HepG2 (cell line): Measurements from ENCODE around the gene VPS13D. TPM values are rescaled to one million over a fixed set of nuclear protein-coding genes. Genes with fewer than 3 reads are reported as not detected.

Experiments
- ZFAT ChIP-seq: sonication (generic); formaldehyde crosslinking; conservative IDR thresholded peaks from 2 replicates; pipeline ENCODE4 v1.8.1; 2023; ENCODE audit warnings: missing genetic modification reagents, inconsistent platforms
- ZNF251 ChIP-seq: sonication (generic); formaldehyde crosslinking; IDR thresholded peaks from 2 replicates; pipeline ENCODE4 v1.9.0; 2021; ENCODE audit warnings: mild to moderate bottlenecking, missing genetic modification reagents
- ZNF431 ChIP-seq: sonication (generic); formaldehyde crosslinking; IDR thresholded peaks from 2 replicates; pipeline ENCODE4 v1.9.0; 2022; ENCODE audit warnings: missing genetic modification reagents, low read depth, mild to moderate bottlenecking, borderline replicate concordance
- ZNF777 ChIP-seq: sonication (generic); formaldehyde crosslinking; IDR thresholded peaks from 2 replicates; pipeline ENCODE4 v1.4.0; 2020; ENCODE audit warnings: missing genetic modification reagents
- polyA plus RNA-seq, 8 experiments: library from polyadenylated mRNA; depleted of rRNA in 3 of 8; stranded (reverse) in 7 of 8; unstranded in 1 of 8; fragments of >200 nt; fragmentation: Illumina TruSeq in 4 of 8; extraction: Trizol in 4 of 8; gene quantifications; 2 replicates each; pipeline versions ENCODE4 v1.2.1 to v1.2.3, GENCODE V29; 2011 to 2016; ENCODE audit warnings: low read depth in 4 of 8, missing spikeins in 1 of 8, mixed read lengths in 1 of 8; ENCODE audit not compliant: insufficient read depth in 1 of 8
- total RNA-seq, 5 experiments: library from RNA; depleted of rRNA; stranded (reverse); fragments of >200 nt; fragmentation: Illumina TruSeq; extraction: Trizol; gene quantifications; 2 replicates each; pipeline ENCODE4 v1.2.3, GENCODE V29; 2016; ENCODE audit warnings: low read depth in 1 of 5
- TF ChIP-seq, protein P1 (sequence below): IDR thresholded peaks from 2 replicates; pipeline ENCODE4 v1.6.1; 2016; ENCODE audit warnings: missing biosample characterization, missing genetic modification reagents, low read depth
- TF ChIP-seq, protein P2 (sequence below): sonication (generic); formaldehyde crosslinking; IDR thresholded peaks from 2 replicates; pipeline ENCODE4 v1.8.1; 2022; ENCODE audit warnings: mild to moderate bottlenecking, missing genetic modification reagents
- TF ChIP-seq, protein P3 (sequence below): sonication (generic); formaldehyde crosslinking; IDR thresholded peaks from 2 replicates; pipeline ENCODE4 v1.4.0; 2020; ENCODE audit warnings: mild to moderate bottlenecking, missing genetic modification reagents, borderline replicate concordance
- TF ChIP-seq, protein P4 (sequence below): sonication (generic); formaldehyde crosslinking; IDR thresholded peaks from 2 replicates; pipeline ENCODE4 v1.9.0; 2021; ENCODE audit warnings: missing genetic modification reagents, borderline replicate concordance

Gene VPS13D
- total and polyA plus RNA-seq, 2 of the 13 experiments (the other 11 are each of a cell fraction or from before 2014, with no cell fraction given): 8.6 to 13.9 TPM

DNA sequence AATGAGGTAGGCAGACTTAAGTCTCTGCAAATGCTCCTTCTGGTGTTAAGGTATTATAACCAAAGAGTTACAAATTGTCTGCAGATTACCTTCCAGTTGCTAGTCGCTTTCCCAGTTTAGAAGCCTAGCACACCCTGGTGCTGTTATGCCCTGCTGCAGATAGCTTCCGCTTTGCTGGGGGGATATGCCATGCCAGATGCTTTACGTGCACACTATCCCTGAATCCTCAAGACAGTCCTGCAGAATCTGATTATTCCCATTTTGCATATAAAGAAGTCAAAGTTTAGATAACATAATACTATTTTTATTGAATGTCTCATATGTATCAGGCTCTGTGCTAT is 221.7 kb downstream of the VPS13D start (continued):
- TF ChIP-seq, protein P1, sequence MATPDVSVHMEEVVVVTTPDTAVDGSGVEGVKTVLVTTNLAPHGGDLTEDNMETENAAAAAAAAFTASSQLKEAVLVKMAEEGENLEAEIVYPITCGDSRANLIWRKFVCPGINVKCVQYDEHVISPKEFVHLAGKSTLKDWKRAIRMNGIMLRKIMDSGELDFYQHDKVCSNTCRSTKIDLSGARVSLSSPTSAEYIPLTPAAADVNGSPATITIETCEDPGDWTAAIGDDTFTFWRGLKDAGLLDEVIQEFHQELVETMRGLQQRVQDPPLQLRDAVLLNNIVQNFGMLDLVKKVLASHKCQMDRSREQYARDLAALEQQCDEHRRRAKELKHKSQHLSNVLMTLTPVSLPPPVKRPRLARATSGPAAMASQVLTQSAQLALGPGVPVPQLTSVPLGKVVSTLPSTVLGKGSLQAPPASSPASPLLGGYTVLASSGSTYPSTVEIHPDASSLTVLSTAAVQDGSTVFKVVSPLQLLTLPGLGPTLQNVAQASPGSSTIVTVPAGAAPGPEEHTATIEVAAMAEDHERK: no peak
- TF ChIP-seq, protein P2, sequence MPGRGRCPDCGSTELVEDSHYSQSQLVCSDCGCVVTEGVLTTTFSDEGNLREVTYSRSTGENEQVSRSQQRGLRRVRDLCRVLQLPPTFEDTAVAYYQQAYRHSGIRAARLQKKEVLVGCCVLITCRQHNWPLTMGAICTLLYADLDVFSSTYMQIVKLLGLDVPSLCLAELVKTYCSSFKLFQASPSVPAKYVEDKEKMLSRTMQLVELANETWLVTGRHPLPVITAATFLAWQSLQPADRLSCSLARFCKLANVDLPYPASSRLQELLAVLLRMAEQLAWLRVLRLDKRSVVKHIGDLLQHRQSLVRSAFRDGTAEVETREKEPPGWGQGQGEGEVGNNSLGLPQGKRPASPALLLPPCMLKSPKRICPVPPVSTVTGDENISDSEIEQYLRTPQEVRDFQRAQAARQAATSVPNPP (CRISPR knock-in tag): no peak
- TF ChIP-seq ZNF251 (CRISPR knock-in tag): no peak
- no peak for TF ChIP-seq ZNF431 (CRISPR knock-in tag)
- TF ChIP-seq, protein P3, sequence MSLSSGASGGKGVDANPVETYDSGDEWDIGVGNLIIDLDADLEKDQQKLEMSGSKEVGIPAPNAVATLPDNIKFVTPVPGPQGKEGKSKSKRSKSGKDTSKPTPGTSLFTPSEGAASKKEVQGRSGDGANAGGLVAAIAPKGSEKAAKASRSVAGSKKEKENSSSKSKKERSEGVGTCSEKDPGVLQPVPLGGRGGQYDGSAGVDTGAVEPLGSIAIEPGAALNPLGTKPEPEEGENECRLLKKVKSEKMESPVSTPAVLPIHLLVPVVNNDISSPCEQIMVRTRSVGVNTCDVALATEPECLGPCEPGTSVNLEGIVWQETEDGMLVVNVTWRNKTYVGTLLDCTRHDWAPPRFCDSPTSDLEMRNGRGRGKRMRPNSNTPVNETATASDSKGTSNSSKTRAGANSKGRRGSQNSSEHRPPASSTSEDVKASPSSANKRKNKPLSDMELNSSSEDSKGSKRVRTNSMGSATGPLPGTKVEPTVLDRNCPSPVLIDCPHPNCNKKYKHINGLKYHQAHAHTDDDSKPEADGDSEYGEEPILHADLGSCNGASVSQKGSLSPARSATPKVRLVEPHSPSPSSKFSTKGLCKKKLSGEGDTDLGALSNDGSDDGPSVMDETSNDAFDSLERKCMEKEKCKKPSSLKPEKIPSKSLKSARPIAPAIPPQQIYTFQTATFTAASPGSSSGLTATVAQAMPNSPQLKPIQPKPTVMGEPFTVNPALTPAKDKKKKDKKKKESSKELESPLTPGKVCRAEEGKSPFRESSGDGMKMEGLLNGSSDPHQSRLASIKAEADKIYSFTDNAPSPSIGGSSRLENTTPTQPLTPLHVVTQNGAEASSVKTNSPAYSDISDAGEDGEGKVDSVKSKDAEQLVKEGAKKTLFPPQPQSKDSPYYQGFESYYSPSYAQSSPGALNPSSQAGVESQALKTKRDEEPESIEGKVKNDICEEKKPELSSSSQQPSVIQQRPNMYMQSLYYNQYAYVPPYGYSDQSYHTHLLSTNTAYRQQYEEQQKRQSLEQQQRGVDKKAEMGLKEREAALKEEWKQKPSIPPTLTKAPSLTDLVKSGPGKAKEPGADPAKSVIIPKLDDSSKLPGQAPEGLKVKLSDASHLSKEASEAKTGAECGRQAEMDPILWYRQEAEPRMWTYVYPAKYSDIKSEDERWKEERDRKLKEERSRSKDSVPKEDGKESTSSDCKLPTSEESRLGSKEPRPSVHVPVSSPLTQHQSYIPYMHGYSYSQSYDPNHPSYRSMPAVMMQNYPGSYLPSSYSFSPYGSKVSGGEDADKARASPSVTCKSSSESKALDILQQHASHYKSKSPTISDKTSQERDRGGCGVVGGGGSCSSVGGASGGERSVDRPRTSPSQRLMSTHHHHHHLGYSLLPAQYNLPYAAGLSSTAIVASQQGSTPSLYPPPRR (CRISPR knock-in tag): no peak
- TF ChIP-seq, protein P4, sequence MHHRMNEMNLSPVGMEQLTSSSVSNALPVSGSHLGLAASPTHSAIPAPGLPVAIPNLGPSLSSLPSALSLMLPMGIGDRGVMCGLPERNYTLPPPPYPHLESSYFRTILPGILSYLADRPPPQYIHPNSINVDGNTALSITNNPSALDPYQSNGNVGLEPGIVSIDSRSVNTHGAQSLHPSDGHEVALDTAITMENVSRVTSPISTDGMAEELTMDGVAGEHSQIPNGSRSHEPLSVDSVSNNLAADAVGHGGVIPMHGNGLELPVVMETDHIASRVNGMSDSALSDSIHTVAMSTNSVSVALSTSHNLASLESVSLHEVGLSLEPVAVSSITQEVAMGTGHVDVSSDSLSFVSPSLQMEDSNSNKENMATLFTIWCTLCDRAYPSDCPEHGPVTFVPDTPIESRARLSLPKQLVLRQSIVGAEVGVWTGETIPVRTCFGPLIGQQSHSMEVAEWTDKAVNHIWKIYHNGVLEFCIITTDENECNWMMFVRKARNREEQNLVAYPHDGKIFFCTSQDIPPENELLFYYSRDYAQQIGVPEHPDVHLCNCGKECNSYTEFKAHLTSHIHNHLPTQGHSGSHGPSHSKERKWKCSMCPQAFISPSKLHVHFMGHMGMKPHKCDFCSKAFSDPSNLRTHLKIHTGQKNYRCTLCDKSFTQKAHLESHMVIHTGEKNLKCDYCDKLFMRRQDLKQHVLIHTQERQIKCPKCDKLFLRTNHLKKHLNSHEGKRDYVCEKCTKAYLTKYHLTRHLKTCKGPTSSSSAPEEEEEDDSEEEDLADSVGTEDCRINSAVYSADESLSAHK: no peak
- TF ChIP-seq ZNF777: no peak
- no peak for TF ChIP-seq ZFAT
